Endometrium (tissue), 2 donors: Measurements from ENCODE around the gene NINL.
"Not testable (repeated sequence)": the region's sequence is repeated elsewhere in the genome, so short reads cannot be mapped to it uniquely, and the experiment has no call there.

ENCODE experiments used
- FAIRE-seq: peaks from 2 replicates; lab custom pipeline; 2012; peaks lifted over from hg19 to GRCh38; lab: Jason Lieb, UNC
- donor health status: control.
- donor health status: control.

Gene NINL

DNA sequence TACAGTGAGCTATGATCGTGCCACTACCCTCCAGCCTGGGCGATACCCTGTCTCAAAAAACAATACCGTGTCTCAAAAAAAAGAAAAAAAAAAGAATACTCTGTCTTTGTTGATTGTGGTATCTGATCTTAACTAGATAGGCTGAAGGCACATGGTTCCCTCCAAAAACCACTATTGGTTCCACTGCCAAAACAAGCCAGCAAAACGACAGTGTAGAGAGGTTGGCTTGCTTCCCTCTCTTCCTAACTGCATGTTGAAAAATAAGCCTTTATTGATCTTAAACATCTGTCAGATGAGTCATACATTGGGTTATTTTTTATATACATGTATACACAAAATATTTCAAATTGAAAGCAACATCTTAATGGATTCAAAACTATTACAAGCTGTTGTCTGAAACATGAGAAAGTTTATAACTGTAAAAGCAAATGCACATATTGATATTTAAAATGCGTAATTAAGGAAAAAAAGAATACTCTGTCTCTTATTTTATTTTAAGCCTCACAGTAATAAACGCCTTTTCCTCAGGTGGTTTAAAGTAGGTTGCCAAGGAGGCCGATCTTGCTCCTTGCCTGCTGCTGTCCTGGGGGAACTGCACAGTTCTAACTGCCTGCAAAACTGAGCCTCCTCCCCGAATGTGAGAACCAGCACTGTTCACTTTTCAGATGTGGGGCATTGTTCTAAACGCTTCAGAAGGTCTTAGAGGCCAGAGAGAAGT lies 7.0 kb upstream of the NINL start:
- FAIRE-seq = peak; percentile 76

DNA sequence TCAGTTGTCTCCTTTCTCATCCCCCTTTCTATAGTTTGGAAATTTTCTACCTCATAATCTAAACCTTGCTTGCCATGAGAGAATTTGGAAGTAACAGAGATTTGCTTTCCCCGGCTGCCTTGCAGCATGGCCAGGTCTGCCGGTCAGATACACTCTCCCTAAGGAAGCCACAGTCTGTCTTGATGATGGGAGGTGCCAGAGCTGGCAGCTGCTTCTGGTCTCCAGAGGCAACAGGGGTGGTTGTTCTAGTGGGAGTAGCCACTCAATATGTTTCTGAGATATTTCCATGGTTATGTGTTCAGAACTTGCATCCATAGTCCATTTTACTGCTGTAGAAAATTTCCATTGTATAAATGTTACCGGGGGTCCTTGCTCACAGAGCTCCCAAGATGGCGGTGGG lies 5.4 kb upstream of the NINL start:
- not testable (repeated sequence) for FAIRE-seq

DNA sequence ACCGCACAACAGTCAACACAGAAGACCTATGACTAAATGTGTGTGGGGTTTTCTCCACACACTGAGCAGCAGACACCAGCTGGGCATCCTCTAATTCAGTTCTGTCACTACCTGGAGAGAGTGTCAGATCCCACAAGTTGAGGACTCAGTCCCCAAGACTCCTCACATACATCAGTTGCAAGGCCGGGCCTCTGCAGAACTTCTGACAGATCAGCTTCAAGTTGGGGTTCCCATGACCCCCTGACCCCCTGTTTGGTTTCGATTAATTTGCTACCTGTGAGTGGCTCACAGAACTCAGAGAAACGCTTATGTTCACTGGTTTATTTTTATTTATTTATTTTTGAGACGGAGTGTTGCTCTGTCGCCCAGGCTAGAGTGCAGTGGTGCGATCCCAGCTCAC lies 3.2 kb upstream of the NINL start:
- FAIRE-seq = no peak

DNA sequence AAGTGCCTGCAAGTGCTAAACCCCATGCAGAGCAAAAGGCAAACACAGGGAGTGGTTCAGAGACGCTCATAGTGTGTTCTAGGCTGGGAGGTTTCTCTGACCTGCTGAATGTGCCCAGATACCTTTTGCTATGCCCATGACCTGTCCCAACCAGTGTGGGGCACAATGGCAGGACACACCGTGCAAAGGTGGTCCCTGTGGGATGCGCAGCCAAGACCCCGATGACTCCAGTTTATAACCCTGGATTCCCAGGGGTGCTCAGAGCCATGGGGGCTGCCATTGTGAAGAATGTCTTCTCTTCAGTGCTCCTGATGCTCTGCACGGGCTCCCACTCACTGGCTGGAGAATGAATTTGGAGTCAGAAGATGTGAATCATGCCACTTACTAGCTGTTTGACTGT lies 2.2 kb upstream of the NINL start:
- no peak for FAIRE-seq

DNA sequence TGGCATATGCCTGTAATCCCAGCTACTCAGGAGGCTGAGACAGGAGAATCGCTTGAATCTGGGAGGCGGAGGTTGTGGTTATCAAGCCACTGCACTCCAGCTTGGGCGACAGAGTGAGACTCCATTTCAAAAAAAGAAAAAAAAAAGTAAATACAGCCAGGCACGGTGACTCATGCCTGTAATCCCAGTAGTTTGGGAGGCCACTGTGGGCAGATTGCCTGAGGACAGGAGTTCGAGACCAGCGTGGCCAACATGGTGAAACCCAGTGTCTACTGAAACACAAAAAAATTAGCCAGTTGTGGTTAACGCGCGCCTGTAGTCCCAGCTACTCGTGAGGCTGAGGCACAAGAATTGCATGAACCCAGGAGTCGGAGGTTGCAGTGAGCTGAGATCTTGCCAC lies 1.5 kb upstream of the NINL start:
- no peak for FAIRE-seq

DNA sequence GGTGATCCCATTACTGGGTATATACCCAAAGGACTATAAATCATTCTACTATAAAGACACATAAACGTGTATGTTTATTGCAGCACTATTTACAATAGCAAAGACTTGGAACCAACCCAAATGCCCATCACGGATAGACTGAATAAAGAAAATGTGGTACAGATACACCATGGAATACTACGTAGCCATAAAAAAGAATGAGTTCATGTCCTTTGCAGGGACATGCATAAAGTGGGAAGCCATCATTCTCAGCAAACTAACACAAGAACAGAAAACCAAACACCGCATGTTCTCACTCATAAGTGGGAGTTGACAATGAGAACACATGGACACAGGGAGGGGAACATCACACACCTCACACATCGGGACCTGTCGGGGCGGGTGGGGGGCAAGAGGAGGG lies 1.7 kb downstream of the NINL start:
- not testable (repeated sequence) for FAIRE-seq

DNA sequence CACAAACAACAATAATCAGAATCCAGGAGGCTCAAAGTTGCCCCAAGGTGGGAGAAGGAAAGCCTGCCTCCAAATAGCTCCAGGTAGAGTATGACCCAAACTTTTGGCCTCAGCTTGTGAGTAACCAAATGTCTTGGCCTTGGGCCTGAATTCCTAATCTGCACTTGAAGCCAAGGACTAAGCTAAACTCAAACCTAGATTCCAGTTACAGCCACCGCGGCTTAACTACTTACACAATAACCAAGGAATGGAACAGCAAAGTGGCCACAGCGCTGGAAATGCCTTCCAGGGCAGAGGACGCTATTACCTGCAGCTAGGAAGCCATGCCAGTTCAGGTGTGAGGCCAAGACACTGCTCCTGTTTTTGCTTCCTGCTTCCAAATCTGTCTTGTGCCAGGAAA lies 4.6 kb downstream of the NINL start:
- no peak for FAIRE-seq

DNA sequence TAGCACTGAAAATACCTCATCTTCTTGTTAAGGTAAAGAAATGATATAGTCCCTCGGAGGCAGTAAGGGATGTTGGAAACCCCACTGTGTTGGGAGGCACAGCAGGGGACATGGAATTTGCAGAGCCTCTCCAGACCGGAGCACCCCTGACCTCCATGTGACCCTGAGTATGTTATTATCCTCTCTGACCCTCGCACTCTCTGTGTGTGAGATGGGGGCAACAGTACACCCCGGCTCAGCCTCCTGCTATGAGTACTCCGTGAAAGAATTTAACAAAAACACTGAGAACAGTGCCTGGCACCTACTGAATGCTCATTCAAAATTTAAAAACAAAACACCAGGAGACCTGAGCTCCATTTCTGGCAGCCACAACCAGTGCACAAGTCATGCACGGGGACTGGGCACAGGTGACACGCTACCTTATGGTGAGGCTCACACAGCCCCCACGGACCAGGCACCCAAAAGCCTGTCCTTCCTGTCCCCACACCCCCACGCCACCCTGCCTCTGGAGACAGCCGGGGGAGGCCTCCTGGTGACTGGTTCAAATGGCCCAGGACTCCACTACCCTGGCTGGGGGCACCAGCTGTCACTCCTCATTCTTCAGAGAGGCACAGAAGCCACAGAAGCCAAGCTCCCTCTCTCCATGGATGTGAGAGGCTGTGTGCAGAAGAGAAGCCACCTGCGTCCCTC lies 6.1 kb downstream of the NINL start:
- FAIRE-seq = no peak

DNA sequence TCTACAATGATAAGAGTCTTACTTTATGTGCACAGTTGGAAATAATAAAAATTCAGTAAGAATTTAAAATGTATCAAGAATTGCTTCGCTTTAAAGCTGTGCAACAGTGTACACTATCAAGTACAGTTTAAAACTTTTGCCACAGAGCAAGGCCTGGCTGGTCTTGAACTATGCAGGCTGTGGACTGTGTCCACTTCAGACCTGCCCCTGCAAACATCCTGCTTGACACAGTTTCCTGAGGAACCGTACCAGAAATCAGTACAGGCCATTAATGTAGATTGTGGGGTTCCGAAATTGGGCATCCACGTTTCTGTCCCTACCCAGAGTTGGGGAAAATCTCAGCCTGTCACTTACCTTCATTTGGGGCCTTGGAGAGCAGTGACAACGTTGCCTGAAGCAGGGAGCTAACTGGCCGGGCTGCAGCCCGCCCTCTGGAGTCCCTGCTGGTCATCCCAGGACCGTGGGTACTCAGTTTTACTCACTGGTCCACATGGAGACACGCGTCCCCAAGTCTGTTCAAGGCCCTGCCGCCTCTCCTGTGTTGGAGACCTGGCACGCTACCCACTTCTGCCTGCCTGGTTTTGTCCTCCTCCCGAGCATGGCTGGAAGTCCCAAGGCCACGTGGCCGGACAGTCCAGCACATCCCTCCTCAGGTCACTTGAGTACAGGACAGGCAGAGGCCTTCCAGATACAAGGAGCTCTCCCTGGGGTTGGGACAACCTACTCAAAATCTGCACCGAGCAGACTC lies 8.4 kb downstream of the NINL start:
- FAIRE-seq = no peak

DNA sequence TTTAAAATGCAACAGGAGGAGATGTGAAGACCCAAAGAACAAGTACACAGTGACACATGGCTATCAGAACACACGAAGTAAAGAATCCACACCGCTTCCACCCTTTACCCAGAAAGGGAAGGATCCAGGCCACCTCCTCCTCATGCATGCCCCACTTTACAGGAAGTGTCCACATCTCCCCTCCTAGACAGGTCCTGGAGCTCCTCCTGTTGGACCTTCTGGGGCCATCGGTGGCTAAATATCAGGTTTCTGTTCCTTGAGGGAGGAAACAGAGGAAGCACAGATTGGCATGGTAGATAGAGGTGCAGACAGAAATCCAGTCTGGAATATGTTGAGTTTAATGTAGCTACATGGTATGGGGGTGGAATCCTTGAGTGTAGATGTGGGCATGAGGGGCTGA lies 10.9 kb downstream of the NINL start:
- FAIRE-seq = no peak

DNA sequence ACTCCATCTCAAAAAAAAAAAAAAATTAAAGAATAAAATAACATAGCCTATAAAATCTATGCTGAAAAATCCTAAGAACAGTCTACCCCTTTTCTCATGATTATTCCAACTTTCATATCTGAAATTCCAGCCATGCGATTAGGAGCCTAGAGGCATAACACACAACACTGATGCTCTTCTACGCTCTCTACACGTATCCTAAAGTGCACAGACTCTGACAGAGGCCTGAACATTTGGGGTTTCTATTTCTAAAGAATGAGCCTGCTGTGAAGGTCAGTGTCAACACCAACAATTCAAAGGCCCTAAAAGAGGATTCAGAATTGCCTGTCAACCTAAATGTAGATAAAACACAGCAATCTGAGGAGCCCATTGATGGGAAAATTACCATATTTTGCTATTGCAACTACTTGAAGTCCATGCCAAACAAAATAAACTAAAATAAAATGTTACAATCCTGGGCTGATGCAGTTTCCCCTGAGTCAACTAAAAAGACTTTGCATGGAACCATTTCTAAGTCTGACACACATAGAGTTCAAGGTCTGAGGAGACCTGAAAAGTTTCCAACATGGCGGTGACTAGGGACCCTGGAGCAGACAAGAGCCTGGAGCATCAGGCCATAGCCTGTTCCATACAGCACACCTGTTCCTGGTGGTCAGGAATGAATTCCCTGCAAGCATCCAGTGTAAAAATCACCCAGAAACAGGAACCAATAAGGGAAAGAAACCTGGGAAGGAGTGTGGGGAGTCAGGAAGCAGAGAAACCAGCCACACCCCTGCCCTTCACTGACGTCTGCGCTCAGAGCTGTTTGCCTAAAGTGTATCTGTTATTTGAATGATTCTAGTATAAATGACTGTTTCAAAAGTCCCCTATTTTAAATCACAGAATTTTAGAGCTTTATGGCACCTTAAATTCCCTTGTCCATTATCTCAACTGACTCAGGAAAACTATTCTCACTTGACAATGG lies 11.8 kb downstream of the NINL start:
- FAIRE-seq = no peak

DNA sequence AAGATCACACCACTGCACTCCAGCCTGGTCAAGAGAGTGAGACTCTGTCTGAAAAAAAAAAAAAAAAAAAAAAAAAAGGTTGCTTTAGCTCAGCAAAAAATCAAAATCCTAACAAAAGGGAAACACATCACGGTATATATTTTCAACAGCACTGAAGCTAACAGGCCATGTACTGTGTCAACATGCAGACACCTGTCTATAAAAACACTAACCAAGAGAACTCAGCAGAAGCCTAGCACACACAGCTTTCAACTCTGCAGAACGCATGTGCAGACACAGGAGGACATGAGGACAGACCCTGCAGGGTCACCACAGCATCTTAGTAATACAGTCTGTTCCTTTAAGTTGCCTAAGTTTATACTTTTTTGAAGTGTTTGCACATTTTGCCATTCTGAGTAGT lies 13.5 kb downstream of the NINL start:
- no peak for FAIRE-seq

DNA sequence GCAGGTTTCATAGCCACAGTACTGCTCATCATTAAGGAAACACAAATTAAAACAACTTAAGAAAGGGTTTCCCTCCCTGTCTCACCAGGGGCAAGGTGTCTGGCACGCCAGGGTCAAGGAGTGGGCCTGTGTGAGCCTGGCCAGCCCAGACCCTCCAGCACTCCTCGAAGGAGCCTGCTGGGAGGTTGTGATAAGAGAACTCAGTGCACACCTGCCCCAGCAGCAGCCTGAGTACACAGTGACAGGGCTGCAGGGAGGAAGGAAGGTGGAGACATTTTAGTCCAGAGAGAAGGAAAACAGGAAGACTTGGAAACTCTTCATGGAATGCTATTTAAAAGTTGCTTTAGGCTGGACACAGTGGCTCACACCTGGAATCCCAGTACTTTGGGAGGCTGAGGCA lies 14.1 kb downstream of the NINL start:
- no peak for FAIRE-seq

DNA sequence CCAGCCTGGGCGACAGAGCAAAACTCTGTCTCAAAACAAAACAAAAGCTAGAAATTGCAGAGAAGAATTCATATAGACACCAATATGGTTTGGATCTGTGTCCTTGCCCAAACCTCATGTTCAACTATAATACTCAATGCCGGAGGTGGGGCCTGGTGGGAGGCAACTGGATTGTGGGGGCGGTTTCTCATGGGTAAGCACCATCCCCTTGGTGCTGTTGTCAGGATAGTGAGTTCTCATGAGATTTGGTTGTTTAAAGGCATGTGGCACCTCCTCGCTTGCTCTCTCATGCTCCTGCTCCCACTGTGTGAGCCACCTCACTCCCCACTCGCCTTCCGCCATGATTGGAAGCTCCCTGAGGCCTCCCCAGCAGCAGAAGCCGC lies 15.2 kb downstream of the NINL start:
- FAIRE-seq = no peak

DNA sequence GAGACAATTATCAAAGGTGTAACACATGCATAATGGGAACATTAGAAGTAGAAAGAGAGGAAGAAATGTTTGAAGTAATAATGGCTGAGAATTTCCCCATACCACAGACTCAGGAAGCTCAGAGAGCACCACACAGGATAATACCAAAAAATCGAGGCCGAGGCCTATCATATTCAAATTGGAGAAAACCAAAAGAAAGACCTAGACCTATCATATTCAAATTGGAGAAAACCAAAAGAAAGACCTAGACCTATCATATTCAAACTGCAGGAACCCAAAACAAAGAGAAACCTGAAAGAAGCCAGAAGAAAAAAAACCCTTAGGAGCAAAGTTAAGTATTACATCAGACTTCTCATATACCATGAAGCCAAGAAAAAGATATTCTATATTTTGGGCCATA lies 18.0 kb downstream of the NINL start:
- no peak for FAIRE-seq

DNA sequence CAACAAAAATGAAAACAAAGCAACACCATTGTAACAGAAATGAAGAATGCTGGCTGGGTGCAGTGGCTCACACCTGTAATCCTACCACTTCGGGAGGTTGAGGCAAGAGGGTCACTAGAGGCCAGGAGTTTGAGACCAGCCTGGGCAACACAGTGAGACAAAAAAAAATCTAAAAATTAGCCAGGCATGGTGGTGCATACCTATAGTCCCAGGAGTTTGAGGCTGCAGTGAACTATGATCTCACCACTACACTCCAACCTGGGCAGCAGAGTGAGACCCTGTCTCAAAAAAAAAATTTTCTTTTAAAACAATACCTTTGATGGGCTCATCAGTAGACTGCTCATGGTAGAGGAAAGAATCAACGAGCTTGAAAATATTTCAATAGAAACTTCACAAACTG lies 18.5 kb downstream of the NINL start:
- no peak for FAIRE-seq

DNA sequence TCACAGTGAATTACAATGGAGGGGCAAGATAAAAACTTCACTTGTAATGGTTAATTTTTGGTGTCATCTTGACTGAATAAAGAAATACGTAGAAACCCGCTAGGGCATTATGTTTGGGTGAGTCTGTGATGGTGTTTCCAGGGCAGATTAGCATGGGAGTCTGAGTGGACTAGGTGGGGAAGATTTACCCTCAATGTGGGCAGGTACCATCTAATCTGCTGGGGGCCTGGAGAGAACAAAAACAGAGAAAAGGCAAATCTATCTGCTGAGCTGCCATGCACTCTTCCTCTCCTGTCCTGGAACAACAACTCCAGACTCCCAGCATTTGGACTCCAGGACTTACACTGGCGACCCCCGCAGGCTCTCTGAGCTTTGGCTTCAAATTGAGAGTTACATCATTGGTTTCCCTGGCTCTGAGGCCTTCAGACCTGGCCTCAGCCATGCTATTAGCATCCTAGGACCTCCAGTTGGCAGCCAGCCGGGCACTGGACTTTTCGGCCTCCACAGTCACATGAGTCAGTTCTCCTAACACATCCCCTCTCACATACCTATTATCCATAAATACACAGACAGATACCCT lies 19.7 kb downstream of the NINL start:
- FAIRE-seq = no peak

DNA sequence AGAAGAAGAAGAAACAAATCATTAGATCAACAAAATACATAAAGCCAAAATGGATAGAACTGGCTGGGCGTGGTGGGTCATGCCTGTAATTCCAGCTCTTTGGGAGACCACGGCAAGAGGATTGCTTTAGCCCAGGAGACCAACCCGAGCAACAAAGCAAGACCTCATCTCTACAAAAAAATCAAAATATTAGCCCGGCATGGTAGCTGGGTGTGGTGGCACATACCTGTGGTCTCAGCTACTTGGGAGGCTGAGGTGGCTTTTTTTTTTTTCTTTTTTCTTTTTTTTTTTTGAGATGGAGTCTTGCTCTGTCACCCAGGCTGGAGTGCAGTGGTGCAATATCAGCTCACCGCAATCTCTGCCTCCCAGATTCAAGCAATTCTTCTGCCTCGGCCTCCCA lies 21.5 kb downstream of the NINL start:
- no peak for FAIRE-seq

DNA sequence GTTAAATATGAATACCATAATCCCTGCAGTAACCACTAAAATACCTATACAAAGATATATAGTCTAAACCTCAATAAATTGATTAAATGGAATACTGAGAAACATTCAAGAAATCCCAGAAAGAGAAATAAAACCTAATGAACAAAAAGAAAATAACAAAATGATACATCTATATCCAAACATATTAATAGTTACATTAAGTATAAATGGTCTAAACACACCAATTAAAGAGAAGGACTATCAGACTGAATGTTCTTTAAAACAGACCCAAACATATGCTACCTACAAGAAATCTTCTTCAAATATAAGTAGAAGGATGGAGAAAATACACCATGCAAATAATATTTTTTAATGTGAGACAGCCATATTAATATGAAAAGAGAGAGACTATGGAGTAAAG lies 22.0 kb downstream of the NINL start:
- no peak for FAIRE-seq

DNA sequence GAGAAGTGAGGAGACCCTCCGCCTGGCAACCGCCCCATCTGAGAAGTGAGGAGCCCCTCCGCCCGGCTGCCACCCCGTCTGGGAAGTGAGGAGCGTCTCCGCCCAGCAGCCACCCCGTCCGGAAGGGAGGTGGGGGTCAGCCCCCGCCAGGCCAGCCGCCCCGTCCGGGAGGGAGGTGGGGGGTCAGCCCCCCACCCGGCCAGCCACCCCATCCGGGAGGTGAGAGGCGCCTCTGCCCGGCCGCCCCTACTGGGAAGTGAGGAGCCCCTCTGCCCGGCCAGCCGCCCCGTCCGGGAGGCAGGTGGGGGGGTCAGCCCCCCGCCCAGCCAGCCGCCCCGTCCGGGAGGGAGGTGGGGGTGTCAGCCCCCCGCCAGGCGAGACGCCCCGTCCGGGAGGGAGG lies 23.6 kb downstream of the NINL start:
- not testable (repeated sequence) for FAIRE-seq

DNA sequence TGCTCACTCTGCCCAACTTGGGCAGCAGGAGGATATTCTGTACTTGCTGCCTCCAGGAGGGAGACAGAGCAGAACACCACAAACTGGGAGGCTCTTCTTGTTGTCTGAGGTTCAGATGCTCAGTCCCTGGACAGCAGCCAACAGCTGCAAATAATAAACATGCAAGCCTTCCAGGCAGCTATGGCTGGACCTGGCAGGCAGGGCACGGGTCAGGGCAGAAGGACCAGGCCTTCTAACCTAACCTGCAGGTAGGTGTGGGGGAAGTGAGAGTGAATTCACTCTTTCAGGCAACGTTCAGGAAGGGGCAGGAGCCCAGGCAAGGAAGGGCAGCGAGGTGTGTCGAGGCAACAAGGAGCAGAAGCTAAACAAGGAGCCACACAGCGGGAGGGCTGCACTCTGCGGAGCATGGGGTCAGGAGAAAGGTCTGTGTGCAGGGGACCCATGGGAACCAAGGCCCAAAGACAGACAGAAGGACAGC lies 31.5 kb downstream of the NINL start:
- FAIRE-seq = no peak

DNA sequence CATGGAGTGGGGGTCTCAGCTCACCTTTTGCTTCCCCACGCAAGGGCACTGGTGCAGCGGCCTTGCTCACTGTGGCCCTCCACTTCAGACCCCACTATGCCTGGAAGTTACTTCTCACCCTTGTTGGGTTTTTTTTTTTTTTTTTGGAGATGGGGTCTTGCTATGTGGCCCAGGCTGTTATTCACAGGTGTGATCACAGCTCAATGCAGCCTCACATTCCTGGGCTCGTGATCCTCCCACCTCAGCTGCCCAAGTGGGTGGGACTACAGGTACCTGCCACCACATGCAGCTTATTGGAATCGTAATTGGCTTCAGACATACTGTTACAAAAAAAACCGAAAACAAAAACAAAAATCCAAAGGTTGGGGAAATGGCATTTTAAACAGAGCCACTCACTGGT lies 32.4 kb downstream of the NINL start:
- FAIRE-seq = no peak
